Ureter (tissue), 1 donor: Measurements from ENCODE around the gene RCSD1. TPM values are rescaled to one million over a fixed set of nuclear protein-coding genes. Genes with fewer than 3 reads are reported as not detected.

Experiments used
- DNase-seq: peaks from one replicate; pipeline ENCODE4 v3.0.0-alpha.2; 2020; ENCODE audit warnings: low spot score
- total RNA-seq: library from RNA; stranded (reverse); gene quantifications from one replicate; pipeline ENCODE4 v1.2.4, GENCODE V29; 2023
- donor health status: DM: yes; HTN: yes; CAD: no.

Gene RCSD1
- total RNA-seq, 1 donor from 2014 or later, result 8.7 TPM

DNA sequence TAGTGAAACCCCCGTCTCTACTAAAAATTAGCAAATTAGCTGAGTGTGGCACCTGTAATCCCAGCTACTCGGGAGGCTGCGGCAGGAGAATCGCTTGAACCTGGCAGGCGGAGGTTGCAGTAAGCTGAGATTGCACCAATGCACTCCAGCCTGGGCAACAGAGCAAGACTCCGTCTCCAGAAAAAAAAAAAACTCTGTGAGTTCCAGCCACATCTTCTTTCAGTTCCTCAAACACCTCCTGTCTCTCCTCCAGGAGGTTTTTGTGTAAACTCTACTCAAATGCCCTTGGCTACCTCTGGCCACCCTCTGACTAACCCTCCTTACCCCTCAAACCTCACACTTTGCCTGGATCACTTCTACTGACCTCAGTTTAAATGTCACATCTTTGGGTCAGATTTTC lies 38.1 kb downstream of the RCSD1 start:
- no peak for DNase-seq

DNA sequence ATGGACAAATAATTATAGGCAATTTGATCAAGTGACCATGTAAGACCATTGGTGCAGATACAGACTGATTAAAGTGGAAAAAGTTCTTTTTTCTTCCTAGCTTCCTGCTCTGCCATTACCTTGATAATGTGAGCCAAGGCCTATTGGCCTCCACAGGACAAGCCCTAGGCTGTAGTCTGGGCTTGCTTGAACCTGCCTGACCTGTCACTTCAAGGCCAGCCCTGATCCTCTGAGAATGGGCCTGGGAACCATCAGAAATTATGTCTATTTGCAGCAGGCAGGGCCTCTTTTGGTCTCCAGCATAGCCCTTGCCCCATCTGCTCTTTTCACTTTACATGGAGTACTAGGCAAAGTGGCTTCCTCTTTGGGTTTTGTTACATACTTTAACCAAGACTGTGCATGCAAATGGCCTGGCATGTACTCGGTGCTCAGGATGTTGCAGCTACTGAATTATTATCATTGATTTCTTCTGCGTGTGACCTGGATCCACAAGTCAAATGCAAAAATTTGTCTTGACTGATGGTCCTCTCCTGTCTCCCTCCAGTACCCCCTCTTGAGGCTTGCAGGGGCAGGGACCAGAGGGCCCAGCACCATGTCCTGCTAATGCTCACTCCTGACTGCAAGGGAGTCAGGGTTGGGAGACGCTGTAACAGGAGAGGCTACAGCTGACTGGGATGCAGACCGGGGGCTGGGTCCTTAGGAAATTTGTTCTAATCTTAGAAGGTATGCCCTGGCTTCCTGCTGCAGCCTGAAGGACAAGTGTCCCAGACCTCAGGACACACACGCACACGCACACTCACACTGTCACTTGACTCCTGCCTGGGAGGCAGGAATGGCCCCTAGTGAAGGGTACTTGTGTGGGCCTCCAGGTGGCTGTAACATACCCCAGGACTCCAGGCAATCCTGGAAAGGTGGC lies 39.4 kb downstream of the RCSD1 start:
- DNase-seq, result no peak

DNA sequence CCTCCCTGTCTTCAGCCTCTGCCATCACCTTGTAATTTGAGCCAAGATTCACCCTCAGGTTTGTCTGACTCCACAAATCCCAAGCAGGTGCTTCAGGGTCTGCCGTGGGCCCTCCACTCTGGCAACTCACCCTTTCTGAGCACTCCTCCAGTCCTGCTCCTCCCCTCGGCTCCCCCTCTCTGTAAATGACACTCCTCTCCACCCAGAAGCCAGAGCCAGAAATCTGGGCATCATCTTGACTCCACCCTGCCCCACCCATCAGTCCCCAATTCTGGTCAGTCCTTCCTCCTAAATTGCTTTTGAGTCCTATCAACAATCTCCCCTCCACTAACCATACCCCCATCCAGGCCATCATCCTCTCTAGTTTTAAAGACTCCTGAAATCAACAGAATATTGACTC lies 40.5 kb downstream of the RCSD1 start:
- DNase-seq, result no peak

DNA sequence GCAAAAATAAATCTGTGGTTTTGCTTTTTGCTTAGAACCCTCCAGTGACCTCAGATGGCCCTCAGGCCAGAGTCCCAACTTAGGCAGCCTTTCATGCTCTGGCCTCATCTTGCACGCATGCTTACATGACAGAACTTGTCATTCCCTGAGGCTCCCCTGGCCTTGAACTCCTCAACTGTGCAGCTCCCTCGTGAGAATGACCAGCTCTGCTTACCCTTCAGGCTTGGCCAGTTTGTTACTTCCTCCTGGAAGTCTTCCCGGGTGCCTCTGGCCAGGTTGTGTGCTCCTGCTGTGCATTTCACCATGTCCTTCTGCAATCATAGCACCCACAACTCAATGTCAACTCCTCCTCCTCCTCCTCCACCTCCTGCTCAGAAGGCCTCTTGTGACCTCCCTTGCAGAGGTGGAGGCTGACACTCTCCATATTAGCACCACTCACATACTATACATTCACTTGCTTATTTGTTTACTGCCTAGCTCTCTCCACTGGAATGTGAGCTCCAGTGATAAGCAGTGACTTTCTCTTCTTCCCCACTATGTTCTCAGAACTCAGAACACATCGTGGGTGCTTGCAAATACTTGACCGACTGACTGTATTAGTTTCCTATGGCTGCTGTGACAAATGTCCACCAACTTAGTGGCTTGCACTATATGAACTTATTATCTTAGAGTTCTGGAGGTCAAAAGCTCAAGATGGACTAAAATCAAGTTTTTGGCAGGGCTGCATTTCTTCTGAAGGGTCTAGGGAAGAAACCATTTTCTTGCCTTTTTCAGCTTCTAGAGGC lies 41.9 kb downstream of the RCSD1 start:
- DNase-seq, result no peak

DNA sequence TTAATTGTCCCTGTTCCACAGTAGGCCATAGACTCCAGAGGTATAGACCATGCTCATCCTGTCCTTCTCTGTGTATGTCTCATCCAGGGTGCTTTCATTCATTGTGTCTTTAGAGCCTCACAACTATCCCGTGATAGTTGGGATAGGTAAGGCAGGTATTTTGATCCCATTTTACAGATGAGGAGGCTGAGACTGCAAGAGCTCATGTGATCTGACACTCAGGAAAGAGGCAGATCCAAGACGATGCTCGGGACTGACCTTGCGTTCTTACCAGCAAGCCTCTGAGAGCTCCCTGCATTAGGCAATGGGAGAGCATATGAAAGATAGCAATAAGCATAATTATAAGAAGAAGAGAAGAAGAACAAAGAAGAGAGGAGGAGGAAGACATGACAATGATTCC lies 42.8 kb downstream of the RCSD1 start:
- DNase-seq, result no peak

DNA sequence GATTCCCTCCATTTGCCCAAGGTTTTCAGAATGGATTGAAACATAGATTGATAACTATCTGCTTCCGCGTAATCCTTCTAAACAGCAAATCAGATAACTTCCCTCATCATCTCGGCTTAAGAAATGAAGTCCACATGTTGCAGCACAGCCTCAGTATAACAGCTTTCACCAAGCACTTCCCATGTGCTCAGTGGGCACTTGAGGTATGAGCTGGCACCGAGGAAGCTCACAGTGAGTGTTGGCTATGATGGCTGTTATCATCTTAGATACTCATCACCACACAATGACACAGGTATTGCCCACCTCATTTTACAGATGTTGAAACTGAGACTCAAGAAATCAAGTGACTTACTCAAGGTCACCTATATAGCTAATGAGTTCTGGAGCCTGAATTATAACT lies 43.2 kb downstream of the RCSD1 start:
- no peak for DNase-seq

DNA sequence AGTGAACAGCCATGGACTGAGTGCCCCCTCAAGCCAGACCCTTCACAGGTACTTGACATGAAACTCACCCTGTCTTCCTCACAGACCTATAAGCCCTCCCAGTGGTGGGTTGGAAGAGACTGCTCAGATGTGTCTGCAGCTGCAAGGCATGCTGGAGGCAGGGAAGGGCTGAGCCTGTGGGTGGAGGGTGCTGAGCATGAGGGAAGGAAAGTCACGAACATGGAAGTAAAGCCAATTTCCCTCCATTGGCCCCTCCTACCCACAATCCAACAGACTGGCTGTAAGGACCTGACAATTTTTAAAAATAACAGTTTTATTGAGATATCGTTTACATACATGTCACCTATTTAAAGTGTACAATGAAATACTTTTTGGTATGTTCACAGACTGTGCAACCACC lies 44.1 kb downstream of the RCSD1 start:
- DNase-seq, result no peak

DNA sequence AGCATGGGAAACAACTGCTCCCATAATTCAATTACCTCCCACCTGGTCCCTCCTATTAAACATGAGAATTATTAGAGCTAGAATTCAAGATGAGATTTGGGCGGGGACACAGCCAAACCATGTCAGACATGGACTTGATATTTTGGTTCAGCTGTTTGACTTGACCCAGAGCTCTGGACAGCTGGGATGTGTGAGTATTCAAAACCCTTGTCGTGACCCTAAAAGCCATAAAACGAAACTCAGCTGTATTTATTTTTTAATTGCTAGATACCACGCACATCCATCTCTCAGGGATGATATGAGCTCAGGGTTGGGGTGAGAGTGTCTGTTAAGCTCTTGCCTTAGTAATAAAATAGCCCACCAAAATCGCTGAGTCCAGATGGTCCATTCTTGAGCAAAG lies 45.4 kb downstream of the RCSD1 start:
- no peak for DNase-seq

DNA sequence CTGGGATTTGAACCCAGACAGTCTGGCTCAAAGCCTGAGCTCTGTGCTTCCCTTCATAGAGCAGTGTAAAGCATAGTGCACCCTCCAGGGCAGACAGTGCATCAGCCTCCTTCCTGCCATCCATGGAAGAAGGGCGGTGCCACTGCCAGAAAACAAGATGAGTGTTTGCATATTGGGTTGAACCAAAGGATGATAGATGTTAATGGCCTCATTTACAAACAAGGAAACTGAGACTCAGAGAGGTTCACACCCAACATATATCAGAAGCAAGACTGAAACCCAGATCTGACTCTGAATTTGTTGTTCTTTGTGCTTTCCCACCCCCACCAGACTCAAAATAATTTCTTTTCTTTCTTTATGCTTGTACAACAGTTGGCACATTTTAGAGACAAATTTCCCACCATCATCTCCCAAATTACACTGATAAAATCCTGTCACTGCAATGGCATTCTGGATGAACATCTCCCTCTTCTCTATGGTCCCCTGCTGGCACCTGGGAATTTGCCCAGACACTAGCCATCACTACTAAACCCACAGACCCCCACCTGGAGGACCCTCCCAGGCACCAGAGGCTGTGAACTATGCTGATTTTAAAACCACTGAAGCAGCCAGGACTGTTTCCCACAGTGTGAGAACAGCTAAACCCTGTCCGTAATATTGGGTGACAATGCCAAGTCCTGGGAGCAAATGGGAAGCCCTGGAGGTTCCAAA lies 46.3 kb downstream of the RCSD1 start:
- no peak for DNase-seq

DNA sequence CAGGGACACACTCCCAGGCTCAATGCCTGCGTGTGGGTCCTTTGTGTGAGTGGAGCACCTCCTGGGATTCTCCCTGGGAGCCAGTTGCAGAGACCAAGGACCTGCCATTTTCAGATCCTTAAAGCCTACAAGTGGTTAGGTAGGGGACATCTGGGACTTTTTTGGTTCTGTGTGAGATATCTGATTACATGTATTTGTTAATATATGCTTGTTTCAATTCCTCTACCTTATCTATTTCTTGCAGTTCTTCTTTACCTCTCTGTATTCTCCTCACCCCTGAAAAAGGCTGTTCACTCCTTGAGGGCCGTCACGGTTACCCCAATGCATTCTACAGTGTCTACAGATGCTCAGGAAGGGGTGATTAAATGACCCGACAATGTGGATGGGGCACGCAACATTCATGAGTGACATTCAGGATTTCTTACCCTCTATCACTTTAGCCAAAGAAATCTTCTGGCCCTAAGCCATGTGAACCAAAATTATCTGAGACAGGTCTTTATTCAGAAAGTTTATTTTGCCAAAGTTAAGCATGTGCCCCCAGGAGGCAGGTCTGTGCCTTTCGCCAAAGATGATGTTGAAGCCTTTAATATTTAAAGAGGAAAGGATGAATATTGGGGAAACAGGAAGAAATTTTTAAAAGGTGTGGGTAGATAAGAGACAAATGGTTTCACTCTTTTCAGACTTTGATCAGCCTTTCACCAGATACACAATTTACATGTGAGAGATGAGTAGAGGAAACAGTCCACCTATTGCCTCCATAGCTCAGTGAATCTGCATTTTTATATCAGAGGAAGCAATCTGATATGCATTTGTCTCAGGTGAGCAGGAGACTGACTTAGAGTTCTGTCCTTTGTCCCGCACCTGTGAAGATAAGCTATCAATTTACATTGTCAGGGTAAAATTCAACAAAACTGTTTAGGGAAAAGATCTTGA lies 47.1 kb downstream of the RCSD1 start:
- DNase-seq, result no peak

DNA sequence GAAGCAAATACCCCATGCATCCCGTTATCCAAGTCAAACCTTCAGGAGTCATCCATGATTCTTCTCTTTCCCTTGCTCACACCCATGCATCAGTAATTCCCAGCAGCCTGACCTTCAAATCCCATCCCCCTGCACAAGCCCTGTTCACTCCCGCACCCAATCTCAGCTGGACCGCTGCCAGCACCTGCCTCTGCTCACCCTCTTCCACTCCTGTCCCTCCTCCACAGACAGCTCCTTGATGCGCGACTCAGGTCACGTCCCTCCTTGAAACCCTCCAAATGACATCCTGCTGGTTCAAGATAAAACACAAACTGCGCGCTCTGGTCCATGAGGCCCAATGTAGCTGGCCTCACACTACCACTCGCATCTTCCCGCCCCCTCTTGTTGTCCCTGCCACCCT lies 48.4 kb downstream of the RCSD1 start:
- DNase-seq, result no peak

DNA sequence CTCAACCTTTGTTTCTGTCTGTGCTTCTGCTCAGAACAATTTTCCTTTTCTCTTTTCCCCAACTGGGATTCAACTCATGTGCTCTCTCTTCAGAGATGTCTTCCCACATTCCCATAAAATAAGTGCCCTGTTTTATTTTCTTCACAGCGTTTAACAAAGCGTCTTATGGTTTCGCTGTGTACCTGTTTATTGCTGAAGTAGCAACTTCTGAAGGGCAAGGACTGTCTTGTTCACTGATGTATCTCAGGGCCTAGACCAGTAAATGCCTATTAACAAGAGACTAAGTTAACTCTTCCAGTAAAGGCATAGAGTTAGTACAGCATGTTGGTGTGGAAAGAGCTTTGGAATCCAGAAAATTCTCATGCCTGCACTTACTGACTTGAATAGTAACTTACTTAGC lies 48.8 kb downstream of the RCSD1 start:
- DNase-seq, result no peak

DNA sequence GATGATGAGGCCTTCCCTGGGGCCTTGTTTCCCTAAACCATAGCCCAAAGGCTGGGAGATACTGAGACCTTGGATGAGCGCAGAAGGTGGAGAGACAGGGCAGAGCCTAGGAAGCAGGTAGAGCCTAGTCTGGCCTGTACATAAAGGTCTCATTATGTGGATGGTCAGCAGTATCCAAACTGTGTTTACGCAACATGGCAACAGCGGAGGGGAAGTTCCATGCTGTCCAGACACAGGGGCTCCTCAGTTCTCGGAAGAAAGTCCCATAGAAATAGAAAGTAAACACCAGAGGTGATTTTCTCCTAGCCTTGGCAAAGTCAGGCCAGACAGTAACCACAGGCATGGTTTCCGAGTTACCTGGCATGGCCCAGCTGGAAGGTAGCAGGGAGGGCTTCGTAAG lies 49.7 kb downstream of the RCSD1 start:
- DNase-seq, result no peak

DNA sequence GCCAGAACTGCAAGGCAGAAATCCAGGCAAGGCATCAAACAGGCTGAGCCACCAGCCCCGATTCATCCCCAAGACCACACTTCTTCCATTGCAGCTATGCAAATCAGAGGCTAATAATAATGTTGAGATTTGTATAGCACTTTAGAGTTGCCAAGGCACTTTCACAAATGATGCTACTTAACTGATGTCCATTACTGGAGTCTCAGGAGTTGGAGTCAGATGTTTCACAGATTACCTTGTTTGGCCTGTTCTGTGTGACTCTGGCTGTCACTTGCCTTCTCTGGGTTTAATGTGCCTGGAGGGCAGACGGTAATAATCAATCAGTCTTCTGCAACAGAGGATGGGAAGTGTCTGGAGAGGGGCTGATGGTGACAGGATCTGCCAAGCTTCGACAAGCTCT lies 51.0 kb downstream of the RCSD1 start:
- no peak for DNase-seq

DNA sequence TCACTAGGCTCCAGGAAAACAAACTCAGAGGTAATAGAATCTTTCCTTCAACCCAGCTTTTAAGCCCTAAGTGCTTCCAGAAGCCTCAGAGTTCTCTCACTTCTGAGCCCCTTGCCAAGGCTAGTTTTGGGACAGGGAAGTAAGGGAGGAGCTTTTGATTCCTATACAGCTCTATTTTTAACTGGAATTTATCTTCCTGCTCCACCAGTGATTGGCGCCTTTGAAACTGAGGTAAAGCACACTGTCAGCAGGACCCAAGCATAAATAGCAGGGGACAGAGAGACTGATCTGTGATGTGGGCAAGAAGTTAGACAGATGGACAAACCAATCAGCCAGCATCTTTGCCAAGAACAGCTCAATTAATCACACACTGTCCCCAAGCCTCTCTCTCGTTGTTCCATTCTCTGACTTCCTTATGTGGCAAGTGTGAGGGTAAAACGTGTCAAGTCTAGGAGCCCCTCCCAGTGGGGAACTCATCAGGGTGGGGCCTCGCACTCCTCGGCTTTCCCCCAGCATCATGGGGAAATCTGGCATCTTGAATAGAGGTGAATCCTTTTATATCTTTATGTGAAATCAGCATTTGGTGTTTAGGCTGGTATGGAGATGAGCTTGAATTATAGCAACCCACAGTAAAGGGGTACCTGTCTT lies 51.5 kb downstream of the RCSD1 start:
- no peak for DNase-seq

DNA sequence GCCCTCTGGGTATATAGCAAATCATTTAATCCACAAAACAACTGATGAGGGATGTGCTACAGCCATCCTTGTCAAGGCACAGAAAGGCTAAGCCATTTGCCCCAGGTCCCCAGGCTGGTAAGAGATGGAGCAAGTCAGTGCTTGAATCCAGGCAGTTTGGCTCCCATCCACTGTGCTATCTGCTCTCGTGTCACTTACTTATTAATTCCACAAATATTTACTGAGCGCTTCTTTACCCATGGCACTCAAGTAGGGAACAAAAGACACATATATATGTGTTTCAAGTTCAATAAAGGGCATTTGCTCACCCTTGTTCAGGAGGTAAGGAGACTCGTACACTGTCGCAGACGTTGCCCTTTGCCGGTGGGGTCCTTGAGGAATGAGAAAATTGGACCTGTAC lies 53.2 kb downstream of the RCSD1 start:
- no peak for DNase-seq

DNA sequence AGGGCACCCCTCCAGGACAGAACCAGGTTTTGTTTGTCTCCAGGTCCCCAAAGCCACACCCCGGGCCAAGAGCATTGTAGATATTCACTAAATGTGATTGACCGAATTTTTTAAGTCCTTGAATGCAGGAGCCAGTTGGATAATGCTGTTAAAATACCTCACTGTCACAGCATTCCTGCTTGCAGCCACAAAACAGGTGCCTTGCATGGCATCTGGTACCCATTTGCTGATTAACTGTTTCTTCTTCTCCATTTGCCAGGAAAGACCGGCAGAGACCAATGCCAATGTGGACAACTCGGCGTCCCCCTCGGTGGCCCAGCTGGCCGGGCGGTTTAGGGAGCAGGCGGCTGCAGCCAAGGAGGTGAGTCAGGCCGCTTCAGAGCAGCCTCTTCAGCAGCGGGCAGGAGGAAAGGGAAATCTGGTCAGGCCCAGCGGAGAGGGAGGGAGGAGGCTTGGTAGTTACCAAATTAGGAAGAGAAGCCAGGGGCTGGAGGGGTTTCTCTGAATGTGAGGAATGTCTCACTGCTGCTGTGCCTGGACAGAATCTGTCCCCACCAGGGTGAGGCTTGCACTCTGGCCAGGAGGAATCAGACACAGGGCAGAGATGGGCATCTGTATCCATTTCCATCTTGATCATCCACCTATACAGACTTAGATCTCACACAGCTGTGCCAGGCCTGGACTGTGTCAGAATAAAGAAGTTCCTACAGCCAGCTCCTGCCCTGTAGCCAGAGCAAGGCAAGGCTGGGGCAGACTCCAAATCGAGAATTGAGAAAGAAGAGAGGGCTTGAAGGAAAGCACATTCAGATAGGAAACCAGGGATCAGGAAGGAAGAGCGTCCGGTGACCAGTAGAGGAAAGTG lies 53.8 kb downstream of the RCSD1 start:
- peak; percentile 59 for DNase-seq

DNA sequence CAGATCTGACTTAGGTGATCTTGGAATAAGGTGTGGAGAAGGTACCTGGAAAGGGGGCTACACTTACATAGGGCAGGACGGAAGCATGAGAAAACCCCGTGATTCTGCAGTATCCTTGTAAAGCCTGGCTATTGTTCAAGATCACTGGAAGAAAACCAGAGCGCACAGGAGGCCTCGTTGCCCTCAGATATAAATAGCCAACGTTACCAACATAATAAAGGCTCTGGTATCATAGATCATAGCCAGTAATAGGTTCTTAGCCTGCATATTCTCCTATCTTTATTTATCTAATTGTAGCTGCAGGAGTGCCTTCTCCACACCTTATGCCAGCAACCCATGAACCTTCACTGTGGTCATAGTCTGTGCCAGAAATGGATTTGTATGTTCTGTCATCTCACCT lies 55.8 kb downstream of the RCSD1 start:
- DNase-seq, result no peak

DNA sequence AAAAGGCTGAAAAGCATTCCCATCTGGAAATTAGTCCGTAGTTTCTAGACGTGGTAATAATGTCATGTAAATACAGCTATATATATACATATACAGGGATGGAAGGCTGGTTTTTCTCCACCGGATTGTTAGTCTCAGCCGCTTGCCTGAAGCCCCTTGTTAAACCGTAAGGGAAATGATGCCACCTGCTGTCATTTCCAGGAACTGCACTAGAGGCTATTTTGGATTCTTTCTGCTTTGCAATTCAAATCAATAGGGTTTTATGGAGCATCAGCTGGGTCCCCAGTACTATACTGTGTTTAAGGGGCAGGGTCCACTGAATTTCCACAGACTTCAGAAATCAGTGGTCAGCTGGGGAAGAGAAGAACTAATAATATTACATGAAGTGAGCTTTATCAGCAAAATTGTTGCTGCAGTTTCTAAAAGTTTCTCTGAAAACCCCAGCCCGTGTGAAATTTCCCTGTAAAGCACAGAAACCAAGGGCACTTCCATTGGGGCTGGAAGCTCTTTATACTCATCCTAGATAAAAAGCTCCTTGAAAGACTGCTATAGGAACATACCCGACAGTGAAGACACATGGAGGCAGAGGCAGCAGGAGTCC lies 58.0 kb downstream of the RCSD1 start:
- peak; percentile 86 for DNase-seq

DNA sequence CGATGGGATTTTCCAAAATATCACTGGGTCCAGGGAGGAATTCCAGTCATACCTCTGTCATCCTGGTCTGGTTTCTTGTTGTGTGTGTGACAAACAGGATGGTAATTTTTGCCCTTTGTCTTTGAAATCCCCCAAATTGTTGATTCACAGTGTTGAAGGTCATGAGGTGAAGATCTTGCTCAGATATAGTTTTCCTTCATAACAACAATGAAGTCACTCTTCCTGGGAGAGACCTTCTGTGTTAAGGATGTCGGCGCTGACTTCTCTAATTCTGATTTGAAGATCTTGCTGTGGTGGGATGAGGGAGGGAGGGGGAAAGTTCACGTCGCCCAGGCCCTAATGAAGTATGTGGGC lies 59.5 kb downstream of the RCSD1 start:
- DNase-seq, result no peak
